MV-4-11 (cell line): ENCODE measurements around the gene NR2E1.

Source experiments
- DNase-seq: peaks from one replicate; lab custom pipeline; 2025; lab: John Stamatoyannopoulos, UW

NR2E1 gene

DNA sequence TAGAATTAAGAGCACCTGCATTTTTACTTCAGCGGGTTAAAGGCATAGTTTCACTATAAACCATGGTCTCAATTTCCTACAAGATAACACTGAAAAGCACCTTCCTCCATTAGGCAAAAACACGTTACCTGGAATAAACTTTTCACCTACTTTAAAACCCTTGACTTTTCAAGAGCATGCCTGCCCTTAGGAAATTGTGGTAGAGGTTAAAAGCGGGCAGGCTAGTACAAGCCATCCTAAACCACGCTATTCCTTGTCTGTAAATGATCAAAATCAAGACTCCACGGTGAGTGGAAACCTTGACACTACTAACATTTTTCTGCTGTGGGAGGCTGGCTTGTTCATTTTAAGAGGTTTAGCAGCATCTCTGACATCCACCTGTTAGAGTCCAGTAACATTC lies 43.9 kb downstream of the NR2E1 start:
- no peak for DNase-seq

DNA sequence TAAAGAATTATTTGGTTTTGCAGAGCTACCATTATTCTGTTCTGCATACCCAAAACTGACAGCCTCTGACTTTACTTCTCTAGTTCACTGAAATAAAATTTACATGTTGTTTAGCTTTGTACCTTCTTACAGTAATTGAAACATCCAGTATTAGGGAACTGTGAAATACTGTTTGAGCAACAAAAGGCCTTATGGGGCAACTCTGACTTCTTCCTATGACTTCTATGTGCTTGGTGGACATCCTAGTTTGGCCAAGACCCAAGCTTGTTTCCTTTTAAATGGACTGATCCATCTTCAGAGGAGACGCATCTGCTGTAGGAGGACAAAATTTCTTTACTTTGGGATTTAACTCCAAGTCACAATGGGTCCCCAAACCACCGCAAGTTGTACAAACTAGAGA lies 44.7 kb downstream of the NR2E1 start:
- DNase-seq: peak; percentile 19

DNA sequence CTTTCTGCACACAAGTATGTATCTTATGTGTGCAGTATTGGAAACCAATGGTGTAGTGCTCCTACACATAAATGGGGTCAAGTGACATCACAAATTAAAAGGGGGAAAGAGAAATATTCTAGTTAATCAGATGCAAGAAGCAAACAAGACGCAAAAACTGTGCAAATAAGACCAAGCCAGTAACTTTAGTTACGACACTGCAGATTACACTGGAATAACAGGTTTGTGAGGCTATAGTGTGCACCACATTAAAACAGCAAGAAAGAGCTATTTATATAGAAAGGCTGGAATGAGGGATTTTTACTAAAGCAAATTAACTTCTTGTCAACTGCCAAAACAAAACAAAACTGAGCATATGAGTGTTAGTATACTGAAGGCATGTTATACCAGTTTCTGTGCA lies 45.8 kb downstream of the NR2E1 start:
- no peak for DNase-seq

DNA sequence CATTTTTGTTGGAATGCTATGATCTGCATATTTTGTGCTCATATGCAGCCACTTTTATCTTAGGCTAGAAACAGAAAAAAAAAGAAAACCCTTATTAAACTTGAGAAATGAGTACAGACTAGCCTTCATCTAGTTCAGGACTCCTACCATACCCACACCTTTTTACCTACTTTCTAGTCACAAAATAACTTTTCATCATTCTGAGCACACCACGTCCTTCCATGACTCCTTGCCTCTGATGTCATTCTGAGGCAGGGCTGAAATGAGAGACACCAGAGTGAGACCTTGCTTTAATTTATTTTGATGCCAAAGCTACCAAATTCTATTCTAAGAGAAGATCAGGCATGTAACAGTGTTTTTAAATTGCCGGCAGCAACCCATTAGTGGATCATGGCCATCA lies 56.2 kb downstream of the NR2E1 start:
- no peak for DNase-seq

DNA sequence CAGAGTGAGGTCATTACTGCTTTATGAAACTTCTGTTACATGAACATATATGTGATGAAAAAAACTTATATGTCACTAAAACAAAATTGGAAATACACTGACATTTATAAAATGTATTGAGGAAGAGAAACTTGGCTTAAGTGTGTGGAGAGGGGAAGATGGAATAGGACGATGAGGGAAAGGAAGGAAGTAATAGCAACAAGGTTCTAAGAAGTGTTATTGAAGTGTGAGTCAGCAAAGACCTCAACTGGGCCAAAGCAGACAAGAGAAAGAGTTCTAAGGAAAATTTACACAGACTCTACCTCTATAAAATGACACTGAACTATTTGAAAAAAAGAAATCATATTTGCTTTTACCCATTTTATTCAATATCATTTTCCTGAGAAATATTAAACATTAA lies 56.7 kb downstream of the NR2E1 start:
- DNase-seq: peak; percentile 86

DNA sequence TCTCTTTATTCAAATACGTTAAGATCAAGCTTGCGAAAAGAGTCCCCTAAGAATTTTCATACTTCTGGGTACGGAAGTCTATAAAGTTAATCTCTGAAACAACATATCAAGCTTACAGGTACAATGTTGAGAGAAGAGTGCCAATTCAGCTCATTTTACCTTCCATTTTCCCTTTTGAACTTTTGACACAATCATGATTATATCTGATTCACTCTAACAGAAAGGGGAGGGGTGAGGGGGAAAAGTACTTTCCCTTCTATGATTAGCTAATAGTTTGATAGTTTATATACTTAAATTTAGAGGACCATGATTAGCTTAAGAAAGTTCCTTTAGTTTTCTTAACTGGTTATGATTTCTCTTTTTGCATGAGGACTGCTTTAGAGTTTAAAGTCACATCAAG lies 61.5 kb downstream of the NR2E1 start:
- DNase-seq: no peak

DNA sequence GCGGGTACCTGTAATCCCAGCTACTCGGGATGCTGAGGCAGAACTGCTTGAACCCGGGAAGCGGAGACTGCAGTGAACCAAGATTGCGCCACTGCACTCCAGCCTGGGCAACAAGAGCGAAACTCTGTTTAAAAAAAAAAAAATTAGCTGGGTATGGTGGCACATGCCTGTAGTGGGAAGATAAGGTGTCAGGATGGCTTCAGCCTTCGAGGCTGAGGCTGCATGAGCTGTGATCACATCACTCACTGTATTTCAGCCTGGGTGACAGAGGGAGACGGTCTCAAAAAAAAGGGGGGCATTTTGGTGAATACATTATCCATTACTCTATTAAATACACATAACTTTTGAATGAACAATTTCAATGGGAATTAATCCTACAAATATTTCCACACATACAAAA lies 62.6 kb downstream of the NR2E1 start:
- no peak for DNase-seq

DNA sequence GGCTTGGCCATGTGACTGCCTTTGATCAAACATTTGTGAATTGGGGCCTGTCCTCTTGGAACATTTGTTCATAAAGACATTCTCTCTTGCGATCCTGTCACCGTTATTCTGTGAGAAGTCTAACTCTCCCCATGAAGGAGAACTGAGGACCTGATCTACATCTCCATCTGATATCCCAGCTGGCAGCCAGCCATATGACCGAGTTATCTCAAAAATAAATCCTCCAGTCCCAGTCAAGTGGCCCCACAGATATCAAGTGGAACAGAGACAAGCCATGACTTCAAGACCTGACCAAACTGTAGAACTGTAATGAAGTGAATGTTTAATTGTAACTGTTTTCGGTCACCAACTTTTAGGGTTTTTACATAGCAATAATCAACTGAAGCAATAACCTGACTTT lies 69.3 kb downstream of the NR2E1 start:
- no peak for DNase-seq

DNA sequence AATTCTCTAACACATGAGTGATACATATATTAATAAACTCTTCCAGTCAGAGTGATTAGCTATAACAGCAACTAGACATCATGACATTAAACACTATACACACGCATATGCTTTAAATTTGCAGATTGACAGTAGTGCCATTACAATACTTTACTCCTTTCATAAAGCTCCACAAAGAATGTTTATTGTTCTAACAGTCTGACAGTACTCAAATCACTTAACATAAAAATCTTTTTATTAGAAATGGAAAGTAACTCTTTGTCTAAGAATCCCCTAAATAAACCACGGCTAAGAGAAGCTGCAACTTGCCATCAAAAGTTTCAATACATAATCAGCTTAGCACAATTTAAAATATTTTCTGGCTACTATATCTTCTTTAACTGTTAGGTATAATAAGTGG lies 71.0 kb downstream of the NR2E1 start:
- DNase-seq: no peak

DNA sequence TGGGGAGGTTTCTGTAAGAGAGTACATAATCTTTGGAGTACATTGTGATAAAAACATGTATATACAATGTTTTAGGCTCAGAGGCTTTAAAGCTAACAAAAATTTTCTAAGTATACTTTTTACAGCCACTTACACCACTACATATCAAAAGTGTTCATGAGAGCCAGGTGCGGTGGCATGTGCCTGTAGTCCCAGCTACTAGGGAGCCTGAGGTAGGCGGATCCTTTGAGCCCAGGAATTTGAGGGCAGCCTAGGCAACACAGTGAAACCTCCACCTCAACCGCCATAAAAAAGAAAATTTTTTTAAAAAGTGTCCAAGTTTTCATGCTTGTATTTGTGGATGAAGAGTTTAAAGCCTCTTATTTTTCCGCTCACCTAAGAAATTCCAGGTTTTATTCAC lies 72.5 kb downstream of the NR2E1 start:
- DNase-seq: no peak
